IMR-90 (cell line): ENCODE results near the gene CAMTA1. TPM values are rescaled to one million over a fixed set of nuclear protein-coding genes. Genes with fewer than 3 reads are reported as not detected.

Experiments used
- ATAC-seq: fragments of 200-7000 bp; cut with Tn5 transposase; 2 replicates; pipeline ENCODE4 v1.9.1; 2020; ENCODE audit warnings: low read depth, mild to moderate bottlenecking, moderate library complexity
- BruUV-seq: library from RNA; stranded (reverse); fragments of 400-500 nt; replicated peaks from 2 replicates; lab custom pipeline; 2021; lab: Mats Ljungman, UMichigan
- CTCF ChIA-PET: fragments of 300-600 bp; formaldehyde crosslinking; extraction: SDS; loops from one replicate; lab custom pipeline; 2021; ENCODE audit warnings: antibody characterized with exemption; lab: Yijun Ruan, JAX
- POLR2A ChIA-PET: fragments of 300-600 bp; sonication (Branson Sonifier 250); formaldehyde crosslinking; loops from one replicate; lab custom pipeline; 2022; ENCODE audit warnings: antibody characterized with exemption; ENCODE audit not compliant: unreplicated experiment; lab: Charles Lee
- DNase-seq: peaks from one replicate; pipeline ENCODE4 v3.0.0; 2013
- H2AFZ ChIP-seq: replicated peaks from 2 replicates; pipeline ENCODE3; 2013; ENCODE audit warnings: low read length, mild to moderate bottlenecking; ENCODE audit not compliant: poor library complexity
- H2AK5ac ChIP-seq: 2 replicates; pipeline ENCODE4 v1.6.1; 2013; ENCODE audit warnings: low read depth, low read length, inconsistent platforms
- H2AK9ac ChIP-seq: replicated peaks from 2 replicates; pipeline ENCODE3; 2013; ENCODE audit warnings: mild to moderate bottlenecking, low read depth, low read length, moderate library complexity; ENCODE audit not compliant: poor library complexity
- H2BK120ac ChIP-seq: 2 replicates; pipeline ENCODE4 v1.6.1; 2013; ENCODE audit warnings: low read depth, low read length, inconsistent platforms
- H2BK15ac ChIP-seq: 3 replicates; pipeline ENCODE4 v1.6.1; 2013; ENCODE audit warnings: low read depth, low read length, inconsistent platforms
- H2BK20ac ChIP-seq: 2 replicates; pipeline ENCODE4 v1.6.1; 2013; ENCODE audit warnings: low read depth, mild to moderate bottlenecking, inconsistent platforms, low read length, moderate library complexity
- H2BK5ac ChIP-seq: 2 replicates; pipeline ENCODE4 v1.6.1; 2013; ENCODE audit warnings: mild to moderate bottlenecking, low read depth, low read length, inconsistent platforms; ENCODE audit not compliant: poor library complexity, severe bottlenecking
- H3K14ac ChIP-seq: replicated peaks from 2 replicates; pipeline ENCODE4 v1.6.1; 2013; ENCODE audit warnings: low read depth, low read length, inconsistent platforms
- H3K18ac ChIP-seq: 2 replicates; pipeline ENCODE4 v1.6.1; 2013; ENCODE audit warnings: low read depth, low read length, control low read depth
- H3K23ac ChIP-seq: 2 replicates; pipeline ENCODE4 v1.6.1; 2013; ENCODE audit warnings: low read depth, low read length, inconsistent platforms
- H3K27ac ChIP-seq: 2 replicates; pipeline ENCODE4 v1.5.1; 2013; ENCODE audit warnings: mild to moderate bottlenecking, control low read depth, low read length; ENCODE audit not compliant: insufficient read depth
- H3K27me3 ChIP-seq: 2 replicates; pipeline ENCODE4 v1.6.1; 2013; ENCODE audit warnings: low read length; ENCODE audit not compliant: control insufficient read depth, insufficient read depth
- H3K36me3 ChIP-seq: 2 replicates; pipeline ENCODE4 v1.6.1; 2013; ENCODE audit warnings: low read length, mixed read lengths; ENCODE audit not compliant: control insufficient read depth, insufficient read depth
- H3K4ac ChIP-seq: 2 replicates; pipeline ENCODE4 v1.6.1; 2013; ENCODE audit warnings: low read depth, low read length, inconsistent platforms
- H3K4me1 ChIP-seq: 2 replicates; pipeline ENCODE4 v1.6.1; 2013; ENCODE audit warnings: low read length, mixed read lengths; ENCODE audit not compliant: control insufficient read depth, insufficient read depth
- H3K4me2 ChIP-seq: 2 replicates; pipeline ENCODE4 v1.6.1; 2013; ENCODE audit warnings: low read depth, mild to moderate bottlenecking, control low read depth, low read length, moderate library complexity
- H3K4me3 ChIP-seq: 2 replicates; pipeline ENCODE4 v1.5.1; 2013; ENCODE audit warnings: low read depth, mild to moderate bottlenecking, control low read depth, low read length, moderate library complexity; ENCODE audit not compliant: insufficient read depth
- H3K56ac ChIP-seq: 2 replicates; pipeline ENCODE4 v1.6.1; 2013; ENCODE audit warnings: low read length, inconsistent platforms; ENCODE audit not compliant: insufficient read depth; ENCODE audit errors: extremely low read depth
- H3K79me1 ChIP-seq, 2 experiments: 2 replicates each; pipeline ENCODE4 v1.6.1; 2013; ENCODE audit warnings: low read length in 2 of 2, inconsistent platforms in 1 of 2, low read depth in 1 of 2
- H3K9ac ChIP-seq: 2 replicates; pipeline ENCODE4 v1.6.1; 2013; ENCODE audit warnings: low read depth, low read length, control low read depth
- H3K9me1 ChIP-seq: 2 replicates; pipeline ENCODE4 v1.6.1; 2013; ENCODE audit warnings: low read length, inconsistent platforms; ENCODE audit not compliant: insufficient read depth
- H3K9me3 ChIP-seq: 2 replicates; pipeline ENCODE4 v1.6.1; 2013; ENCODE audit warnings: low read length; ENCODE audit not compliant: control insufficient read depth, insufficient read depth
- H4K20me1 ChIP-seq: 2 replicates; pipeline ENCODE4 v1.6.1; 2013; ENCODE audit warnings: low read length, inconsistent platforms; ENCODE audit not compliant: insufficient read depth
- H4K5ac ChIP-seq: 2 replicates; pipeline ENCODE4 v1.6.1; 2013; ENCODE audit warnings: mild to moderate bottlenecking, low read depth, low read length, control low read depth
- H4K8ac ChIP-seq, 2 experiments: 2 replicates each; pipeline ENCODE4 v1.6.1; 2013; ENCODE audit warnings: low read depth in 2 of 2, low read length in 2 of 2, control low read depth in 1 of 2, inconsistent platforms in 1 of 2
- H4K91ac ChIP-seq: 2 replicates; pipeline ENCODE4 v1.6.1; 2013; ENCODE audit warnings: low read depth, low read length, inconsistent platforms; ENCODE audit not compliant: insufficient read depth
- CEBPB ChIP-seq: IDR thresholded peaks from 2 replicates; pipeline ENCODE4 v1.6.1; 2012; ENCODE audit warnings: low read depth, low read length, improper control_type of control experiment
- ELK1 ChIP-seq: fragments of 150-350 bp; IDR thresholded peaks from 2 replicates; pipeline ENCODE4 v1.6.1; 2016; ENCODE audit warnings: low read depth, mild to moderate bottlenecking, low read length, moderate library complexity, borderline replicate concordance
- MAFK ChIP-seq: IDR thresholded peaks from 2 replicates; pipeline ENCODE4 v1.6.1; 2012; ENCODE audit warnings: low read depth, low read length, improper control_type of control experiment
- MAZ ChIP-seq: IDR thresholded peaks from 2 replicates; pipeline ENCODE4 v1.6.1; 2012; ENCODE audit warnings: low read depth, mild to moderate bottlenecking, low read length, improper control_type of control experiment, moderate library complexity, borderline replicate concordance
- MXI1 ChIP-seq: IDR thresholded peaks from 2 replicates; pipeline ENCODE4 v1.6.1; 2012; ENCODE audit warnings: low read depth, mild to moderate bottlenecking, low read length, moderate library complexity, borderline replicate concordance
- NFE2L2 ChIP-seq: fragments of 150-350 bp; IDR thresholded peaks from 2 replicates; pipeline ENCODE4 v1.6.1; 2016; ENCODE audit warnings: low read depth, mild to moderate bottlenecking, low read length
- POLR2A ChIP-seq: IDR thresholded peaks from 2 replicates; pipeline ENCODE4 v1.6.1; 2012; ENCODE audit warnings: mild to moderate bottlenecking, low read depth, low read length
- RFX5 ChIP-seq: IDR thresholded peaks from 2 replicates; pipeline ENCODE4 v1.8.0; 2012; ENCODE audit warnings: low read depth, mild to moderate bottlenecking, low read length, moderate library complexity
- SMC3 ChIP-seq: fragments of 150-350 bp; IDR thresholded peaks from 2 replicates; pipeline ENCODE4 v1.6.1; 2016; ENCODE audit warnings: low read depth, mild to moderate bottlenecking, antibody characterized with exemption, low read length, moderate library complexity
- WGBS, 2 experiments: methylation state at CpG; one replicate each; pipeline versions ENCODE4 v1.1.5 to v1.1.7; 2013; ENCODE audit warnings: missing lambda C conversion rate in 2 of 2; ENCODE audit not compliant: insufficient read length in 1 of 2; ENCODE audit errors: extremely low coverage in 2 of 2; 5-methylcytosine and 5-hydroxymethylcytosine counted together
- dilution Hi-C: fragments of 300-500 bp; cut with HindIII; formaldehyde crosslinking; loops from one replicate; pipeline ENCODE4 v1.14.3; 2018; ENCODE audit warnings: low sequenced_read_pairs; ENCODE audit not compliant: unreplicated experiment
- in situ Hi-C: fragments of 300-500 bp; cut with MboI; formaldehyde crosslinking; loops from 3 replicates; pipeline ENCODE4 v1.14.3; 2019; ENCODE audit warnings: low sequenced_read_pairs, inconsistent platforms, mixed read lengths
- intact Hi-C: fragments of 100-400 bp; cut with micrococcal nuclease; formaldehyde crosslinking; loops from 2 replicates; pipeline ENCODE4 v1.10.0; 2022
- polyA plus RNA-seq, 3 experiments: library from polyadenylated mRNA; depleted of rRNA; stranded (reverse); fragments of >200 nt; gene quantifications; 2 replicates each; pipeline ENCODE4 v1.2.3, GENCODE V29; 2012; ENCODE audit warnings: low replicate concordance in 1 of 3
- total RNA-seq: library from RNA; depleted of rRNA; stranded (reverse); fragments of >200 nt; gene quantifications from 2 replicates; pipeline ENCODE4 v1.2.3, GENCODE V29; 2012

Gene CAMTA1
- total and polyA plus RNA-seq, 2 of the 4 experiments (the other 2 are of a cell fraction) = 35.5 to 74.3 TPM

GRCh38 chr1:7400566-7400965, 615.3 kb downstream of the CAMTA1 start:
- no peak overlapping the region for H2BK5ac ChIP-seq
- no peak overlapping the region for H3K56ac ChIP-seq
- peaks cover 6% of the 10 kb centered on the region for H3K9me3 ChIP-seq
- no peak for TF ChIP-seq POLR2A
- no peak for TF ChIP-seq SMC3
- TF ChIP-seq ELK1 = no peak
- TF ChIP-seq NFE2L2 = no peak
- no peak for TF ChIP-seq MAFK
- TF ChIP-seq MXI1 = no peak
- TF ChIP-seq RFX5 = no peak
- TF ChIP-seq CEBPB = no peak
- TF ChIP-seq MAZ = no peak
- H3K79me1 ChIP-seq = no peaks in the 10 kb centered on the region
- no peak overlapping the region for H4K8ac ChIP-seq
- no peak overlapping the region for H2AFZ ChIP-seq
- no TSS peak for BruUV-seq
- H3K27me3 ChIP-seq = no peaks in the 10 kb centered on the region
- dilution Hi-C loops = no loop called here
- POLR2A ChIA-PET = no interaction called here
- H3K36me3 ChIP-seq = no peaks in the 10 kb centered on the region
- in situ Hi-C loops = no loop called here
- H3K18ac ChIP-seq = no peak overlapping the region
- CTCF ChIA-PET = no interaction called here
- intact Hi-C loops = loop anchor here (5.0 kb wide), 2 partner anchors 72 to 103 kb away; no protein-coding TSS in a partner anchor
- H3K4me1 ChIP-seq = peaks cover 8% of the 10 kb centered on the region
- WGBS, 2 experiments = no CpG with 5 or more reads among the region's 1 CpG
- no peak overlapping the region for H2BK20ac ChIP-seq
- no peak for ATAC-seq
- H2BK15ac ChIP-seq = peak overlapping the region; percentile 32; the same call in 1 of the 3 replicates
- H3K14ac ChIP-seq = no peak overlapping the region
- H3K27ac ChIP-seq = no peak overlapping the region
- H2AK9ac ChIP-seq = no peak overlapping the region
- H4K5ac ChIP-seq = no peak overlapping the region
- H4K20me1 ChIP-seq = no peaks in the 10 kb centered on the region
- no peak overlapping the region for H2BK120ac ChIP-seq
- no peak overlapping the region for H4K91ac ChIP-seq
- peak overlapping the region; percentile 43; the same call in 1 of the 2 replicates for H3K23ac ChIP-seq
- H3K9ac ChIP-seq = no peak overlapping the region
- peak overlapping the region; percentile 33; the same call in 1 of the 2 replicates for H2AK5ac ChIP-seq
- no peak overlapping the region for H3K4me3 ChIP-seq
- no peak for DNase-seq
- H3K9me1 ChIP-seq = 0 out of 2 replicates have a peak, but pooled peaks cover 6% of the 10 kb centered on the region
- peak overlapping the region; percentile 32; the same call in 1 of the 2 replicates for H3K4ac ChIP-seq
- no peak overlapping the region for H3K4me2 ChIP-seq
